NOMO-1 treated with DMSO at 0.1 percent for 48 hours (cell line): ENCODE data around the gene VSIR.
A peak's percentile ranks its signal among the peaks of the same experiment; 100 is the strongest.

Experiments
- DNase-seq: peaks from one replicate; lab custom pipeline; 2025; ENCODE audit not compliant: unreplicated experiment; lab: John Stamatoyannopoulos, UW

Gene VSIR

DNA sequence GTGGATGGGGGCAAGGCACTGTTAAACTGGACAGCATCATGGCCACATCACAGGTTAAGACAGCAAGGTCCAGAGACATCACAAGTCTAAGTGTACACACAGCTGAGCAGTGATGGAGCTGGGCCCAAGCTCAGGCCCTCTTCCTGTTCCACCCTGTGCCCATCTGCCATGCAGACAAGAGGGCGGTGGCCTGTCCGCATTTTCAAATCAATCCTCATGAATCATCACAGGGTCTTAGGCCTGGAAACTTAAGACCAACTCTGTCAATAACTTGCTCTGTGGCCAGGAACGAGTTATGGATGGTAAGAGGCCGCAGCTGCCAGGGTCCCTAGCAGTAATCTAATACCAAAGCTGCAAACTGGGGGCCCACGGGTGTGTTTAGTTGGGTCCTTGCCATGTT is 56.9 kb downstream of the VSIR start:
- no peak for DNase-seq

DNA sequence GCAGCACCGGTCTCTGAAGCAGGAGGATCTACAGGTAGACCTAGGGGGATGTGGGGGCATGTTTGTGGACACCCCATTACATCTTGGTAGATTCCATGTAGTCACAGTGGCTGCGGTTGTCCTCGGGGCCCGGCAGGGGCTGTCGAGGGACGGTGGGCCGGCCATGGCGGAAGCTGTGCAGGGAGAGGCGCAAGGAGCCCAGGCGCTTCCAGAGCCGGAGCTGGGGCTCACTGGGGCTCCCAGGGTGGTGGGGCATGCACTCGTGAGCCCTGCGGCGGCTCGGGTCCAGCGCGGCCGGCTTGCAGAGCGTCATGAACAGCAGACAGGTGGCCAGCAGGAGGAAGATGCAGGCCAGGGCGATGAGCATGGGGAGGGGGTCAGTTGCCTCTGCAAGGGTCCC is 57.5 kb downstream of the VSIR start:
- no peak for DNase-seq

DNA sequence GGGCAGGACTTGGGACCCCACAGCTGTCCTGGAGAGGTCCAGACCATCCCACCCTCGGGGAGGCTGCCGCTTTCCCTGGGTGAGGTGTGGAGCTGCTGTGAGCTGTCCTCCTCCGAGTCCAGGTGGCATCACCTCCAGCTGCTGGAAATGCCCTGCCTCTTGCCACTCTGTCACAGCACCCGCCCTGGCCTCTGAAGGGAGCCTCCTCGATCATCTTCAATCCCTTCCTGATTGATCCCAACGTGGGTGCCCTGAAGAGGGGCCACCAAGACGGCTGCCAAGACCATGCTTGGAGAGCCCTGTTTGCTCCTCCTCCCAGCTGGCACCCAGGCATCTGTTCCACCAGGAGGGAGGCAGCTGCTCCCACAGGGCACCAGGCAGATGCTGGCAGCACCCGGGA is 58.3 kb downstream of the VSIR start:
- no peak for DNase-seq

DNA sequence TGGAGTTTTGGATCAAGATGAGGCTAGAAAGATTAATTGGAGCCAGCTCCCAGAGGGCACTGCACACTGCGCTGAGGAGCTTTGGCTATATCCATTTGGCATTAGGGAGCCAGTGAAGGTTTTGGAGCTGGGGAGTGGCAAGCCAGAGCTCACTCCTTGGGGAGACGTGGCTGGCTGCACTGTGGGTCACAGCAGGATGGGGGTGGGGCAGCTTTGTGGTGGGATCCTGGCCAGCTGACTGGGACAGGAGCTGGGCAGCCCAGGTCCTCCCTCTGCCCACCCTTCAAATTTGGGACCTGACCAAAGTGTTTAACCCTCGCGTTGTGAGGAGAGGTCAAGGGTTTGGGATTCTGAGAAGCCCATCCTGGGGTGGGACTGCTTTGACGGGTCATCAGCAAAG is 58.7 kb downstream of the VSIR start:
- no peak for DNase-seq

DNA sequence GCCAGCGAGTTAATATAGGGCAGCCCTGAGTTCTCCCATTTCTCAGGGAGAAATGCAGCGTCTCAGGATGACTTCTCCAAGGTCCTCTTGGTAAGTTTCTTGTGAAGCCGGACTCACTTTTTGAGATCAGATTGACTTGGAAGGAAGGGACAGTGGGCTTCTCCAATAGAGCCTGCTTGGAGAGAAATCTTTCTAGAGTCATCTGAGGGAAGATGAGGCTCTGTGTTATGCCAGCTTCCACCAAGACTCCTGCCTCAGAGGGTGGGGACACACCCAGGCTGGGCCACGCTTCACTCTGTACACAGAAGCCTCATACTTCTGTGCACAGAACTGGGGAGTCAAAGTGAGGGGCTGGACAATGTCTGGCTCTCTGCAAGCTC is 59.3 kb downstream of the VSIR start:
- no peak for DNase-seq

DNA sequence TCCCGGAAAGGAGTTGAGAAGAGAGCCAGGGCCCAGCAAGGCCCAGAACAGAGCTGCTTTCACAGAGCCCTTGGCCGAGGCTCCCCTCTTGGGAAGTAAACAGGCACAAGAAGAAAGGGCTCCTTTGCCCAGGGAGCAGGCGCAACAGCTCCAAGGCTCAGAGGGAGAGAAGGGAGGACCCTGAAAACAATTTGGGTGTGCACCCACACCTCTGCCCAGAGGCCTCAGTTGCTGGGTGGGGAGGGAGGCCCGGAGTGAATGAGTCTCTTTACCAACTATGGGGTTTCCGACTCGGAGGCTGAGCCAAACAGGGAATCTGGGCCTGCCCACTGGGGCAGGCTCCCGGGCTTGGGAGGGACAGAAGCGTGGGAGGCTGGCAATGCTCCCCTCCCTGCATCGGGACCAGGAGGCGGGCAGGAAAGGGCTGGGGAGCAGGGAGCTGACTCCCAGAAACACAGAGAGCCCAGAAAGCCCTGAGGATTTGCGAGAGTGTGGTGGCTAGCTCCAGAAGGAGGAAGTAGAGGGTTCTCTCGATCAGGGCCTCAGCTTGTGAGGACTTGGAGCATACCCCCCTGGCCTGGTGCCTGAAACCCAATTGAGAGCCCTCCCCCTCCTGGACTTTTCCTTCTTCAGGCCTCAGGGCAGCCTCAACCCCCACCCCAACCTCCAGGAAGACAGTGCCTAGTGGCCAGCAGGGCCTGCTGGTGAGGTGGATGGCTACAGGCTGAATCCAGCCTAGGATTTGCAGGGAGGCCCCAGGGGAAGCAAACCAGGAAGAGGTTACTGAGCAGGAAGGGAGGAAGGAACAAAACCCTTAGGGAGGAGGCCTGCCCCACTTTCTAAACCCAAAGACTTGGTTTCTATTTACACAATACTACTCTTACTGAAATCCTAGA is 59.9 kb downstream of the VSIR start:
- peak; percentile 82 for DNase-seq

DNA sequence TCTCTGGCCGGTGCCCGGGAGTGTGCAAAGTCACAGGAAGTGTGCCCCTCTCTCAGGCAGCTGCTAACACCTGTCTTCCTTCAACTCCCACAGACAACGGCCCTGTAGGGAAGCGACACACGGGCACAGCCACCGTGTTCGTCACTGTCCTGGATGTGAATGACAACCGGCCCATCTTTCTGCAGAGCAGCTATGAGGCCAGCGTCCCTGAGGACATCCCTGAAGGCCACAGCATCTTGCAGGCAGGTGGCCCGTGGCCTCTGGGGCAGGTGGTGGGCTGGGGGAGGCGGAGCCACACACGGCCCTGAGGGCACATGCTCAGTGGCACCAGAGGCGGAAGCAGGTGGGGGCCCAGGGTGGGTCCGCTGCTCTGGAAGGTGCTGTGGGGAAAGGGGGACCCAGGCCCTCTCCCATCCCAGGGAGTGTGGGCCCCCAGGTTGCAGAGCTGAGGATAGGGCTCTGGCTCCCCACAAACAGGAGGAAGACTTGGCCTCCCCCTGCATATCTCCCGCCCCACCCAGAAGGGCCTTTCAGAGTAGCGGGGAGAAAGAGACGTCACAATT is 60.7 kb downstream of the VSIR start:
- DNase-seq = no peak

DNA sequence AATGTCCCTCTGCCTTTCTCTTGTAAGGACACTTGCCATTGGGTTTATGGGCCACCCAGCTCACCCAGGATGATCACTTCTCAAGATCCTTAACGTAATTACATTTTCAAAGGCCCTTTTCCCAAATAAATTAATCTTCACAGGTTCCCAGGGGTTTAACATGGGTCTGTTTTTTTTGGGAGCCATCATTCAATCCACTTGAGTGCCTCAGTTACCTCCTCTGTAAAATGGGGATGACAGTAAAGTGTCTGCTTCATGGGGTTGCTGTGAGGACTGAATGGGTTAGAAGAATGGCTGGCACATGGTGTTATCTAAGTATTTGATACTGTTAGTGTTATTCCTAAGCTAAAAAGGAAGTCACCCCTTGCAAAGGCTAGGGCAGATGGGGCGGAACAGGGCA is 61.1 kb downstream of the VSIR start:
- DNase-seq = no peak

DNA sequence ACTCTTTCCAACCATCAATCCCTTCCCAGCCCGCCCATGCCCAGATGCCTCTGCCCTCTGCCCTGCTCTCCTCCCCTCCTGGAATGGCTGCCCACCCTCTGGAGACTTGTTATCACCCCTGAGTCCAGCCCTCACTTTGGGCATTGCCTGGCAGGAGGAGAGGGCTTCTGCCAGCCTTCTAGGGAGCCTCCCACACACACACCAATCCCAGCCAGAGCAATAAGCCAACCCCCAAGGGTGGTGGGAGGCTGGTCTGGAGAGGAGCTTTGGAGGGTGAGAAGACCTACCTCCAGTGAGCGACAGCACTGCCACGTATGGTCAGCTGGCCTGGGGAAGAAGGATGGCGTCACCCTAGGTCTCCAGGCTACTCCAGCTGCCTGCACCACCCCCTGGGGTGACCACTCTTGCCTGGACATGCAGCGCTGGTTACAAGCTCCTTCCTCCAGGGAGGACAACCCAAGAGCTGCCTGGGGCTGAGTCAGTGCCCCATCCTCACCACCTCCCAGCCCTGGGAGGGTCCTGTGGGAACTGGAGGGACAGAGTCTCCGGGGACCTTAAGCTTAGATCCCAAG is 62.2 kb downstream of the VSIR start:
- DNase-seq = no peak

DNA sequence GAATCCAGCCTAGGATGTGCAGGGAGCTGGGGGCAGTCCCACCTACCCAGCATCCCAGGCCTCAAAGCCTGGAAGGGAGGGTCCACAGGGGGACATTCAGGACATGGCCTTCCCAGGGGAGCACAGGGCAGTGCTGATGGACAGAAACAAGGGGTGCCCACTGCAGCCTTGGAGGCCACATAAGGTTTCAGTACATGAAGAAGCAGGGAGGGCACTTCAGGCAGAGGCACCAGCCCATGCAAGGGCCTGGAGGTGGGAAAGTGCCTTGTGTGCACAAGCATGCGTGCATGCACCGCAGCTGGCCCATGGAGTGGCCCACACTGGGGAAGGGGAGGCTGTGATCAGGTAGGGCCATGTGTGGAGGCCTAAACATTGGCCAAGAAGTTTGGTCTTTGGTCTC is 62.8 kb downstream of the VSIR start:
- DNase-seq = no peak

DNA sequence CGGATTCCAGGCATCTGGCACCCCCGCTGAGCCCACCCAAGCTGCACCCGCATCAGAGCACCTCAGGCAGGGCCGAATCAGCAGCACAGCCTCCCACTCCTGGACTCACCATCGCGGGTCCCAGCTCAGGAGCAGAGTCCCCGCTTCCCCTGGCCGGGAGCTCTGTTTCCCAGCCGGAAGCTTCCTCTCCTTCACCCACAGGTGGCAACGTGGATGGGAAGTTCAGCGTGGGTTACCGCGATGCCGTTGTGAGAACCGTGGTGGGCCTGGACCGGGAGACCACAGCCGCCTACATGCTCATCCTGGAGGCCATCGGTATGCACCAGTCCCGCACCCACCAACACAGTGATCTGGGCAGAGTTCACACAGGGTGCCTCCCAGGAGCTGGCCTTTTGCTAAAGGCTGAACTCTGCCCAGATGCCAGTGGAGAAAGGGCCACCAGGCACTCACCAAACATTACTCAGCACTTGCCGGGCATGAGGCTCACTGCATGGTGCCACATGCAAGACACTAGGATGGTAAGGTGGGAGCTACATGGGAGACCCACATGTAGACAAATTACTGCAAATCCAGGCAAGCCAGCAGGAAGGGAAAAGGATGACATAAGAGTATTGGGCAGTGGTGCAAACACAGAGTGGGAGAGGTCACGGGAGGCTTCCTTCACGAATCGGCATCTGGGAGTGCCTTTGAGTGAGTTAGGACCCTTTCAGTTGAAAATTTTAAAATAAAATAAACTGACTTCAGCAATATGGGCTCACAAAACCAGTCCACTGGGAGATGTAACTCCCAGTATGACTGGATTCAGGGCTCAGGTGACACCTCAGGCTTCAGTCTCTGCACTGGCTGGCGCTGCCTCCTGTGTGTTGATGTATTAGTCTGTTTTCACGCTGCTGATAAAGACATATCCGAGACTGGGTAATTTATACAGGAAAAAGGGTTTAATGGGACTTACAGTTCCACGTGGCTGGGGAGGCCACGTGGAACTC is 64.1 kb downstream of the VSIR start:
- DNase-seq = no peak

DNA sequence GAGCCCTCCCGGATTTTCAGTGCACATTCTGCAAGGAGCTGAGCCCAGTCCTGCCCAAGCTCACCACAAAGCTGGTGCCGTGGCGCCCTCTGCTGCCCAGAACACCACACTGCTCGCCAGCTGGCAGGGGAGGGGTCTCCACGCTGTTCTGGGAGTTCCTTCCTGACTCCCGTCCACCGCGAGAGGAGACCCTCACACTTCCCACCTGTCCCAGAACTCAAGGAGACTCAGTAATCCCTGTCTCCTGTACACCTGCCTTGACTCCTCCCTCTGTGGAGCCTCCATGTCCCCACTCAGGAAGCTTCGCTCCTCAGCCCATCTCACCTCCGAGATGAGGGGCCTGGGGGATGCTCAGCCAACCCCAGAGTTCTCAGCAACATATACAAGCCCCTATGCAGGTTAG is 65.0 kb downstream of the VSIR start:
- peak; percentile 18 for DNase-seq

DNA sequence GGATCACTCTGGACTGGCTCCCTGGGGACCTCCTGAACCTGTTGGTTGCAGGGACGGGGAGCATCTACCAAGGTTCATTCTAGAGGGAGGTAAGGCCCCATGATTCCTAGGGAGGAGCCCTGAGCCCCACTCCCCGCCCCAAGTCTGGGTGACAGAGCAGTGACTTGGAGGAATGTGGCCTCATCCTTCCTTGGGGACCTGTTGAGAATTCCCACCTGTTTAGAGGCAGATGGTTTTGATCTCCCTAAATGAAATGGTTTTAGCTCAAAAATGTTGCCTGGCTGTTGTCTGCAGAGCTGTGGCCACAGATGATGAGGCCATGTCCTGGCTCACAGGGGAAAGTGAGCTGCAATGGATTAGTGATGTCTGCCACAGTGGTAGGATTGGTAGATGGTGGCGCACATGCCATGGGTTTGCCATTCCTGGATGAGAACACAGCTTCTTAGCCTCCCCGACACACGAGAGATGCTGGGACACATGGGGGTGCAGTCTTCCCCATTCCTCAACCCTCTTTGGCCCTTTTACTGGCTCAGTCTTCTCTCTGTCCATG is 66.0 kb downstream of the VSIR start:
- no peak for DNase-seq

DNA sequence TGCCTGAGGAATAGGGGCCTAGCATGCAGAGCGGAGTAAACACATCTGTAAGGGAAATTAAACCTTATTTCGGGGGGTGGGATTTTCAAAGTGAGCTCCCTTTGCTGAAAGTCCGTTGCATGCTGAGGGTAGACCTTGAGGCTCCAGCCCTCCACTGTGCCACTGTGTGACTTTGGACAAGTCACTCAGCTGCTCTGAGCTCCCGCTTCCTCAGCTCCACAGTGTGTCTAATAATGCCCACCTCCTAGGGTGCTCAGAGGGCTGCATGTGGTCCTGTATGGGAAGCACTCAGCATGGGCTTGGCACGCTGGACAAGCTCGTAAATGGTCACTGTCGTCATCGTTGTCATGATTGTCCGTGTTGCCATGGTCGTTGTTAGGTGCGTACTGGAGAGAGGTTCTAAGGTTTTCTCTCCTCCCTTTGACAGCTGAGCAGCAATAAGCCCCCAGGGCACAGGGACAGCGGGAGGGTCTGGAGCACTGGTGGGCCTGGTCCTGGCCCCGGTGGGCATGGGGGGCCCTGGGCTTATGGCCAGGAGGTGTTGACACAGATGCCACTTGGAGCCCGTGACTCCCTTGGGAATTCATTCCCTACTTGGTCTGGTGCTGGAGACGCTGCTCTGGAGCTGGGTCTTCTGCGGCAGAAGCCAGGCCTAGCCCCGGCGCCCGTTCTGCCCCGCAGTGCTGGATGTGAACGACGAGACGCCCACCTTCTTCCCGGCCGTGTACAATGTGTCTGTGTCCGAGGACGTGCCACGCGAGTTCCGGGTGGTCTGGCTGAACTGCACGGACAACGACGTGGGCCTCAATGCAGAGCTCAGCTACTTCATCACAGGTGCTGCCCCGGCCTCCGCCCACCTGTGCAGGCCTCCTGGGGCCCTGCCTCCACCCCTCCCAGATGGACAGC is 66.9 kb downstream of the VSIR start:
- DNase-seq = no peak

DNA sequence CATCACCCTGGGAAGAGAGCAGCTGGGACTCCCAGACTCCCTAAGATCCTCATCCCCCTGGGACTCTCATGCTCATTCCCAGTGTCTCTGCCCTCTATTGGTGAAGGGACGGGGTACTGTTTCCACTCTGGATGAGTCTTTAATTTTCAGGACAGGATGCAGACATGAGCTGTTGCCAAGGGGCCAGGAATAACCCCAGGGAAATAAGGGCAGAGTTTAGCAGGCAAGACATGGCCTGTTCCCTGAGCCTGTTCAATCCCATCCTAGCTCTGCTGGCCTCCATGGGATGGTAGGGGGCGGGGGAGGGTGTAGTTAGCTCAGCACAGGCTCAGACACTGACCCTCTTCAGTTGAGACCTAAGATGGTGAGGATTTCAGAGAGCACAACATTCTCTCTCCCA is 67.7 kb downstream of the VSIR start:
- DNase-seq = no peak

DNA sequence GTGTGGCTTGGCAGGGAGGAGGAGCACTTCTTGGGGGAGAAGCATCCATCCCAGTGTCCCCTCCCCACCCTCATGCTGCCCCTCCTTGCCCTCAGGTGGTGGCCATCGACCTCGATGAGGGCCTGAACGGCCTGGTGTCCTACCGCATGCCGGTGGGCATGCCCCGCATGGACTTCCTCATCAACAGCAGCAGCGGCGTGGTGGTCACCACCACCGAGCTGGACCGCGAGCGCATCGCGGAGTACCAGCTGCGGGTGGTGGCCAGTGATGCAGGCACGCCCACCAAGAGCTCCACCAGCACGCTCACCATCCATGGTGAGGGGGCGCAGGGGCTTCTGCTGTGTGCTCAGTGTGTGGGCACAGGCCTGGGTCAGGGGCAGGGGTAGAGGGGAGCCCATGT is 68.5 kb downstream of the VSIR start:
- no peak for DNase-seq

DNA sequence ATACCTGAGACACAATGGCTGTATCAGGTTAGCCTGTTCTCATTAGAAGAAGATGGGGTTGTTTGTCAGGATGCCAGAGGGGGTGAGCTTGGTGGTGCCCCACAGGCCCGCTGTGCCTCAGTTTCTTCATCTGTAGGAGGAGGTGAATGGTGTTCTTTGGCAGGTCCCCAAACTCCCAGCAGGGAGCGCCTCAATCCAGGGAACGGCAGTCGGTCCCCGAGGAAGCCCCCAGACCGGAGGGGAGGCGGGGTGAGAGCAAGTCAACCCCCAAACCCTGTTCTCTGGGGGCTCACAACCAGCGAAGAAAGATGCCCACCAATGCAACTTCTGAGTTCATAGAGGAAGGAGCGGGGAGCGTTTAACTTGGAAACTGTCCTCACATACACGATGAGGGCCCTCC is 69.7 kb downstream of the VSIR start:
- no peak for DNase-seq

DNA sequence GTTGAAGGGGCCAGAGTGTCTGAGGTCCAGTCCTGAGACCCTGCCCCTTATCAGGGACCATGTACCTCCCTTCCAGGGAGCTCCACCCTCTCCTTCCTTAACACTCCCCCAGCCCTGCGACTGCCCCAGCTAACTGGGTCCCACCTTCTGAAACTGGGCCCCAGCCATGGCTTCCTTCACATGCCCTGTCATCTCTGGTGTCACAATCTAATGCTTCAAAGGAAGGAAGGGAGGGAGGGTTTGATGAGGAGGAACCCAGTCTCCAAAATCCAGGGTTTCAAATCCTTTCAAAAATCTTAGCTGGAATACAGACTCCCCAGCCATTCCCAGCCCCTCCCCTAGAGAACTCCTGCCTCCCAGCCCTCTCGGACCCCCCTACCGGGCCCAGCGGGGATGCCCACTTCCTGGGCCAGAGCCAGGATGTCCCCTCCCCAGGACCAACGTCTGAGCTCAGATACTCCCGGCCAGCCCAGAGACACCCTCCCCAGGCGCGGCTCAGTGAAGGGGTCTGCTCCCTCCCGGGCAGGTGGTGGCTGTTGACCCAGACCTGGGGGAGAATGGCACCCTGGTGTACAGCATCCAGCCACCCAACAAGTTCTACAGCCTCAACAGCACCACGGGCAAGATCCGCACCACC is 71.7 kb downstream of the VSIR start:
- peak; percentile 43 for DNase-seq

DNA sequence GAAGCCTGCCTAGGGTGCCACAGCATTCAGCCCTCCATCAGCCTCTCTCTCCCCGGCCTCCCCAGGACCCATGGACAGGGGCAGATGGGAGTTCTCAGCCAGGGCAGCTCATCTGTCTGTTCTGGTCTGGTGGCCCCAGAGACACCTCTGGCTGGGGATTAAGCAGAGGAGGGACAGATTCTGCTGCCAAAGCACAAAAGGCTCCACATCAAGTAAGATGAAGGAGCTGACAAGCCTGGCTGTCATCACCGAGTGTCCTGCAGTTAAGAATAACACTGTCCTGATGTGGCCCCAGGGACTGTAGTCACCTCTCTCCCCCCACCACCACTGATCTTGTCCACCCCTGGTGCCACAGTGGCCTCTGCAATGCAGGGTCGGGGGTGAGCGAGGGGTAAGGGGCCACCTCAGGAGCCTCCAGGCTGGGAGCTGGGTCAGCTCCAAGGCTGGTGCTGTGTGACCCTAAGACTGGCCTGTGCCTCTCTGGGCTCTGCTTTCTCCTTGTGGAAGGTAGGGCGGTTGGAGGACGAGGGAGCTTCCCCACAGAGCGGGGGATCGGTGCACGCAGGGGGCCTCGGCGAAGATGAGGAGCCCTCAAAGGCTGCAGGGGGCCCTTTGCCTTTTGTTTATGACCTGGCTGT is 72.5 kb downstream of the VSIR start:
- DNase-seq = no peak
